Thyroid gland (tissue), 4 donors: ENCODE data around the gene KCNIP3. TPM values are rescaled to one million over a fixed set of nuclear protein-coding genes. Genes with fewer than 3 reads are reported as not detected.
"Not testable (repeated sequence)": the region's sequence is repeated elsewhere in the genome, so short reads cannot be mapped to it uniquely, and the experiment has no call there.

Experiments used
- DNase-seq, 2 donors: peaks; one replicate each; pipeline ENCODE4 v3.0.0-alpha.2; 2019
- H3K27ac ChIP-seq, 3 donors: fragments of 200-600 bp; sonication (generic); 1 replicate in 2 of 3; 2 replicates in 1 of 3; pipeline ENCODE4 v1.5.1; 2016 to 2019; ENCODE audit warnings: mild to moderate bottlenecking in 1 of 3, moderate library complexity in 1 of 3
- H3K27me3 ChIP-seq: fragments of 200-600 bp; sonication (generic); one replicate; pipeline ENCODE4 v1.5.1; 2019
- H3K36me3 ChIP-seq, 2 donors: fragments of 200-600 bp; sonication (generic); one replicate each; pipeline ENCODE4 v1.5.1; 2016 to 2019
- H3K4me1 ChIP-seq, 2 donors: fragments of 200-600 bp; sonication (generic); one replicate each; pipeline ENCODE4 v1.5.1; 2017 to 2019
- H3K4me3 ChIP-seq, 3 donors: fragments of 200-600 bp; sonication (generic); replicated peaks in 1 of 3; 1 replicate in 2 of 3; 2 replicates in 1 of 3; pipeline ENCODE4 v1.5.1; 2016; ENCODE audit warnings: mild to moderate bottlenecking in 1 of 3
- H3K9me3 ChIP-seq: fragments of 200-600 bp; sonication (generic); one replicate; pipeline ENCODE4 v1.5.1; 2017
- POLR2A ChIP-seq, 2 donors: fragments of 450-650 bp; IDR thresholded peaks; one replicate each; pipeline ENCODE4 v1.6.1; 2017; ENCODE audit warnings: antibody characterized with exemption in 2 of 2, mild to moderate bottlenecking in 2 of 2, moderate library complexity in 1 of 2
- WGBS, 2 donors: methylation state at CpG; one replicate each; pipeline ENCODE4 v1.1.5; 2017; 5-methylcytosine and 5-hydroxymethylcytosine counted together
- intact Hi-C: fragments of 100-400 bp; cut with DNase I; formaldehyde crosslinking; loops from one replicate; pipeline ENCODE4 v1.15.1; 2023
- total RNA-seq, 4 donors: library from RNA; depleted of rRNA; stranded (reverse); fragments of >200 nt; gene quantifications; one replicate each; pipeline ENCODE4 v1.2.3, GENCODE V29; 2016
- TF ChIP-seq, protein P1 (sequence below), 6 experiments: fragments of 200-600 bp in 3 of 6; fragments of 450-650 bp in 3 of 6; sonication (generic) in 3 of 6; IDR thresholded peaks; one replicate each; pipeline ENCODE4 v1.5.1; 2016 to 2019; ENCODE audit warnings: antibody characterized with exemption in 6 of 6, mild to moderate bottlenecking in 2 of 6, inconsistent platforms in 1 of 6, moderate library complexity in 1 of 6

The KCNIP3 gene
- total RNA-seq, 4 donors from 2014 or later, result 37.1 to 66.5 (median 51.1) TPM

DNA sequence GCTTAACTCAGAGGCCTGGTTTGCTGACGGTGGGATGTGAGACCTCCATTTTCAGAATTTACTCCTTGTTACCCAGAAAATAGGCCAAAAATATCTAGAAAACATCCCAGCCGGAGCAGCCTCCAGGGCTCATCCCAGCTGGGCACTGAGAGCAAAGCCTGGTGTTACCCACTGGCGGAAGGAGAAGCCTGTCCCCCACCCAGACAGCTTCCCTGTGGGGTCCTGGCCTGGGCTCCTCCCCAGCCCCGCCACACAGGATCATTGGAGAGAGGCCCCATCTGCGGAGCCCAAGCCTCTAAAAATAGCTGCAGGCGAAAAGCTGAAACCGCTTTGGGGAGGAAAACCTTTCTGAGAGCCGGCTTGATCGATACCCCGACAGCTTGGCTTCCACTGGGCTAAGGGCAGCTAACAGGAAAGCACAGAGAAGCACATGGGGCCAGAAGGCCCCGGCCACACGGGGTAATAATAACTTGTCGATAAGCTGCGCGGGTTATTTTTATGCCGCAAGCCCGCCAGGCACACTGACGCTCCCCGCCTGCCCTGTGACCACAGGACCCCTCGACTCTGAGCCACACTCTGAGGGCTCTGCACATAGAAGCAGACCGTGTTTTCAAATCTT lies 78.5 kb downstream of the KCNIP3 start:
- Histone ChIP-seq H3K27ac (no peak overlapping the region), H3K4me3 (no peak overlapping the region), H3K36me3 (peaks cover 0 to 16% of the 10 kb centered on the region in 2 donors), H3K27me3 (no peaks in the 10 kb centered on the region), H3K4me1 (no peaks in the 10 kb centered on the region), H3K9me3 (no peaks in the 10 kb centered on the region)
- 91% methylated on average over 20 to 21 of the region's 21 CpGs for WGBS, 2 donors
- intact Hi-C loops, result no loop called here
- TF ChIP-seq, protein P1, sequence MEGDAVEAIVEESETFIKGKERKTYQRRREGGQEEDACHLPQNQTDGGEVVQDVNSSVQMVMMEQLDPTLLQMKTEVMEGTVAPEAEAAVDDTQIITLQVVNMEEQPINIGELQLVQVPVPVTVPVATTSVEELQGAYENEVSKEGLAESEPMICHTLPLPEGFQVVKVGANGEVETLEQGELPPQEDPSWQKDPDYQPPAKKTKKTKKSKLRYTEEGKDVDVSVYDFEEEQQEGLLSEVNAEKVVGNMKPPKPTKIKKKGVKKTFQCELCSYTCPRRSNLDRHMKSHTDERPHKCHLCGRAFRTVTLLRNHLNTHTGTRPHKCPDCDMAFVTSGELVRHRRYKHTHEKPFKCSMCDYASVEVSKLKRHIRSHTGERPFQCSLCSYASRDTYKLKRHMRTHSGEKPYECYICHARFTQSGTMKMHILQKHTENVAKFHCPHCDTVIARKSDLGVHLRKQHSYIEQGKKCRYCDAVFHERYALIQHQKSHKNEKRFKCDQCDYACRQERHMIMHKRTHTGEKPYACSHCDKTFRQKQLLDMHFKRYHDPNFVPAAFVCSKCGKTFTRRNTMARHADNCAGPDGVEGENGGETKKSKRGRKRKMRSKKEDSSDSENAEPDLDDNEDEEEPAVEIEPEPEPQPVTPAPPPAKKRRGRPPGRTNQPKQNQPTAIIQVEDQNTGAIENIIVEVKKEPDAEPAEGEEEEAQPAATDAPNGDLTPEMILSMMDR (IDR thresholded peaks at IDR 0.05), result no peak
- DNase-seq, result no peak

DNA sequence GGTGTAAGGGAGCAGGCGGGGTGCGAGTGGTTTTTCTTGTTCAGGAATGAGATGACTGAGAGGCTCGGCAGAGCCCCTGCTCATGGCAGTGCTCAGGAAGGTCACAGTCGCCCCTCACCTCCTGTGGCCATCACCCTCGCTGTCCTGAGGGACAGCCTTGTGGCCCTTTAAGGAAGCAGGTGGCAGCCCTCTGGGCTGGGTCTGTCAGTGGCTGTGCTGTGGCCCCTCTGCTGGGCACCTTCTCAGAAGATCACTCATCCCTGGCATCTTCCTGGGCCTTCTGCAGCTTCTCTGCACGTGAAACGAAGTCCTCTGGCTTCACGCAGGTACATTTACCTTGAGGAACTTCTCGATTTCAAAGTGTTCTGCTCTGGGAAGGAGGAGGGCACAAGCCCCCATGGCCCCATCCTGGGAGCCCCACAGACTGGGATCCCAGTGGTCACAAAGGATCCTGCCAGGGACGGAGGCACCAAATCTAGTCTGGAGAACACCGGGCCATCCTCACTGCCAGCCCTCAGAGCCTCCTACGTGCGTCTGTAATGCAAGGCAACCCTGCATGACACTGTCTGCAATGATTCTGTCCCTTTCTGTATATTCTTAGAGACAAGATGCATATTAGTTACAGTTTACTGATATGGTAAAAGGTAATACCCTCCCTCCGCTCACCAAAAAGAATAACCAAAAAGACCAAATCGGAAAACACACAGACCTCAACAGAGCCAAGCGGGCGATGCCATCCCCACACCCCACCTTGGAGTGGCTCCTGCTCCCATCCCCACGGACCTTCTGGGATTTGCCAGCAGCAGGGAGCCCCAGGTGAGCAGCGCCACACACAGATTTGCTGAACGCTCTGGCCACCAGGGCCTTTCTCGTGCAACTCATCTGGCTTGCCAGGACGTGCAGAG lies 79.4 kb downstream of the KCNIP3 start:
- TF ChIP-seq, protein P1 (IDR thresholded peaks at IDR 0.05), result no peak
- no peak for TF ChIP-seq POLR2A (IDR thresholded peaks at IDR 0.05)
- Histone ChIP-seq H3K36me3 (peaks cover 0 to 16% of the 10 kb centered on the region in 2 donors), H3K27me3 (no peaks in the 10 kb centered on the region), H3K9me3 (no peaks in the 10 kb centered on the region), H3K4me1 (no peaks in the 10 kb centered on the region), H3K4me3 (no peak overlapping the region), H3K27ac (no peak overlapping the region)
- intact Hi-C loops, result no loop called here
- 87 to 90% methylated on average over 15 to 22 of the region's 22 CpGs for WGBS, 2 donors
- DNase-seq, result no peak

DNA sequence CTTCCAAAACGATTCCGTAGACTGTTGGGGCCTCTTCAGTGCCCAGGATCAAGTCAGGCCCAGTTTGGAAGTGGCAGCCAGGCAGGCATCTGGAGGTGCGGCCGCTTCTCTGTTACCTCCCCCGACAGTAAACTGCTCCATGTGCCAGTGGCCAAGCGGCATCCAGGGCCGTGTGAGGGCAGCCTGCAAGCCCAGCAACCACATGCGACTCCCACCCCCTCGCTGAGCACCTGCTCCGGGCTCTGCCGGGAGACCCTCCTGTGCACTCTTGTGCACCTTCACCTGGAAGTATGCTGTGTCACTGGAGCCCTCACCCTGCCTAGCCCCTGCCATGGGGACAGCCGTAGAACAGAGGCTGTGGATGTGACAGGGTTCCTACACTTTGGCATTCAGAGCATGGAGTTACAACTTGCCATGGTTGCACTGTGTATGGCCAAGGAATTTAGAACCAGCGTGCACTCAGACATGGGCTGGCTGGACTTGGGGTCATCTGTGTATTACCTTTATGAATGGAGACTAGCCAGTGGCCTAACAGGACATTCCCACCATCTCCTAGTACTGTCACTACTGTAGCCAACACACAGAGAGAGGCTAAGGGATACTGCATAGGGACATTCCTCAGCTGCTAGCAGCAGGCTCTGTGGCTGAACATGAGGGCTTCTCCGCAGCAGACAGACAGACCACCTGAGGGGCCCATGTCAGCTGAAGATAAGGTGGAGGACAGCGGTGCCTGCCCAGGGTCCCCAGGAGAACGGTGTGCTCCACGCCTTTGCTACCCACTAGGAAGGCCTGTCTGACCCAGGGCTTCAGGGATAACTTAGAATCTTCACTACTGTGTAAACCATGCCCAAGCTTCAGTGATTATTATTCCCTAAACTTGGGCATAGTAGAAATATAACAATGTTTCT lies 80.3 kb downstream of the KCNIP3 start:
- Histone ChIP-seq H3K4me1 (no peaks in the 10 kb centered on the region), H3K9me3 (no peaks in the 10 kb centered on the region), H3K4me3 (no peak overlapping the region), H3K36me3 (peaks cover 0 to 16% of the 10 kb centered on the region in 2 donors), H3K27ac (no peak overlapping the region), H3K27me3 (no peaks in the 10 kb centered on the region)
- no peak for DNase-seq
- 90 to 92% methylated on average over 12 to 13 of the region's 17 CpGs for WGBS, 2 donors
- intact Hi-C loops, result no loop called here
- TF ChIP-seq, protein P1 (IDR thresholded peaks at IDR 0.05), result no peak
- no peak for TF ChIP-seq POLR2A (IDR thresholded peaks at IDR 0.05)

GRCh38 chr2:95378281-95378680 lies 81.1 kb downstream of the KCNIP3 start:
- H3K9me3 ChIP-seq, intact Hi-C loops, H3K4me1 ChIP-seq, H3K27me3 ChIP-seq, DNase-seq, H3K4me3 ChIP-seq, H3K27ac ChIP-seq: not testable (repeated sequence)
- WGBS, 2 donors, result 97% methylated on average over 7 of the region's 7 CpGs
- H3K36me3 ChIP-seq, result peaks cover 0 to 16% of the 10 kb centered on the region in 2 donors

DNA sequence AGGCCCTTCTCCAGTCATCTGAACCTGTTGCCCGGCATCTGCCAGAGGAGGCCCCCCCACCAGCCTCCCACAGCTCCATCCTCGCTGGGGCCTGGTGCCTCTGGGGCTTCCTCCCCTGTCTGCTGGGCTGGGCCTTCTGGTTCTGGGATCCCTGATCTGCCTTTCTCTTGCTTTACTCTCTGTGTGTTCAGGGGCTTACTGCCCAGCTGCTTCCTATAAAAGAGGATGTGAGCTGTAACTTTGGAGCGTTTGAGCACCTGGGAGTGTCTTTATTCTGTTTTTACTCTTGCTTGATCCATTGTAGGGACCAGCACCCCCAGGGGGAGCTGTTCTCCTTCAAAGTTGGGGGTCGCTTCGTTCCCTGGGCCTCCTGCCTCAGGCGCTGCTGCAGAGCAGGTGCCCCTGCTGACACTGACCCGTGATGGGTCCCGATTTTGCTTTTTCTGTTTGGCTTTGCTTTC lies 82.3 kb downstream of the KCNIP3 start:
- H3K36me3 ChIP-seq, result peaks cover 0 to 16% of the 10 kb centered on the region in 2 donors
- H3K4me1 ChIP-seq, result peaks cover 4 to 17% of the 10 kb centered on the region in 2 donors
- no peak overlapping the region for H3K27ac ChIP-seq
- no peak for DNase-seq
- intact Hi-C loops, result no loop called here
- H3K9me3 ChIP-seq, result no peaks in the 10 kb centered on the region
- 58 to 68% methylated on average over 8 of the region's 8 CpGs for WGBS, 2 donors
- H3K4me3 ChIP-seq, result no peak overlapping the region
- TF ChIP-seq, protein P1 (IDR thresholded peaks at IDR 0.05), result no peak
- no peak for TF ChIP-seq POLR2A (IDR thresholded peaks at IDR 0.05)
- H3K27me3 ChIP-seq, result no peaks in the 10 kb centered on the region
